GM20431 (cell line): Measurements from ENCODE around the gene FAM120C.

Experiments
- in situ Hi-C: fragments of 300-500 bp; cut with MseI, MboI; formaldehyde crosslinking; loops from one replicate; pipeline ENCODE4 v1.15.0; 2020; ENCODE audit warnings: low sequenced_read_pairs; ENCODE audit not compliant: unreplicated experiment

FAM120C gene

DNA sequence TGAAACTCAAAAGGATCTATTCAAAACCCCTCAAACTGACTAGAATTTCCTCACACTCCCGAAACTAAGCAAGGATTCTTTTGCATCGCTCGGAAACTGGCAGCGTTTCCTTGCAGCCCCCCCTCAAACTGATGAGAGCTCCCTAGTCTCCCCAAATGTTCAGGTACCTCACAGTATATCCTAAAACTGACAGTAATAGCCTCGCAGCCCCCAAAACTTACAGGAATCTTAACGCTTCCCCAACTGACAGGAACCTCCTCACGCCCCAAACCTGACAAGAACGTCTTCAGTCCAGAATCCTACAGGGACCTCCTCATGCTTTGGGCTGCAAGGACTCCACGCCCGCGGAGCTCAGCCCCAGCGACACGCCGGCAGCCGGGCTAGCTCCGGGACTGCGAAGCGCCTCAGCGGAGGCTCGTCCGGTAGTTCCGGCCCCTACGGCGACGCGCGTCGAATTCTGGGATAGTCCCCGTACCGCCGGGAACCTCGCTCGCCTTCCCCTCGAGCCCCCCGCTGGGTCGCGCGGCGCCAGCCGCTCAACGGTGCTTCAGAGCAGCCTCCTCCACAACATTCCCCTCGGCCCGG is 139.4 kb downstream of the FAM120C start:
- in situ Hi-C loops: no loop called here

DNA sequence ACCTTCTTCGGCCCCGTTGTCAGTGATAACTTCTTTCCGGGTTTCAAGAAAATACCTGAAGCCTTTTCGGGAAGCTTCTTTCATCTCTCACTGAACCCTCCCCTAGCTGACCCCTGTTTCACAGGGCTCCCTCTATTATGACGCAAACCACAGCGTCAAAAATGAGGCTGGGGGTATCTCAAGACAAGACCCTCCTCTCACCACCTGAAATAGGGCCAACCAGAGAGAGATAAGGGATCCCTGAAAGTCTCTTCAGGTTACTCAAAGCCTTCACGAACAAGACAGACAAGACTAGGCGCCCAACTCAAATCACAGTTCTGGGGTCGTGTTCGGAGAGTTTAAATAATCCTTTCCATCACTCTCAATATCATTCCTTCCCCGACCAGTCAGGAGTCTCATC is 140.0 kb downstream of the FAM120C start:
- in situ Hi-C loops: no loop called here

DNA sequence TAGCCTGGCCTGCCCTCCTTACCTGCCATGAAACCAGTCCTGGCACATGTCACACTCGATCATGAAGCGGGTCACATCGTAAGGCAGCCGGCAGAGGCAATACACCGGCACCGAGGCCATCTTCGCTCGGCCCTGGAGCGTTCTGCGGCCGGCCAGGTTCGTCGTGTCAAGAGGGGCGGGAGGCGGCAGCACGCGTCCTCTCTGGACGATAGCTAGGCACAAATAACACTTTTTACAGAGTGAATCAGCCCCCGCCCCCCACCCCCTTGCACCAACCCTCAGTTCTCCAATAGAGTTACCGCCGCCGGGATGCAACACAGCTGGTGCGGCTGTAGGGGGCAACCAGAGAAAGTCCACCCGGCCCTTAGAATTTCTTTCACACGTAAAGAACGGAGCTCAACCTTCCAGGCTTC is 140.4 kb downstream of the FAM120C start:
- in situ Hi-C loops: no loop called here

DNA sequence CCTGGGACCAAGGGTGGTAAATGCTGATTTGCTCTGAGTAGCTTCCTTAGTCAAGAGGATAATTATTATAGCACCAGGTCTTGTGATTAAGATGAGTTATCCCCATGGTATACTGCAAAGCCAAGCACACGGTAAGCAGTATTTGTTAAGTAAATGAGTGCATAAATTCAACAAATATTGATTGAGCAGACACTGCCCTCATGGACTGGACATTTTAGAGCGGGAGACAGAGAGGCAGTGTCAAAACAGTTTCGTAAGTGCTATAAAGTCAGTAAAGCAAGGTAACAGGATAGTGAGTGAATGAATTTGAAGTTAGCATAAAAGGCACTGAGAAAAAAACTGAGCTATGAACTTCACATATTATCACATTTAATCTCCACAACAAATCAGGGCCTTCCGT is 152.7 kb downstream of the FAM120C start:
- in situ Hi-C loops: no loop called here

DNA sequence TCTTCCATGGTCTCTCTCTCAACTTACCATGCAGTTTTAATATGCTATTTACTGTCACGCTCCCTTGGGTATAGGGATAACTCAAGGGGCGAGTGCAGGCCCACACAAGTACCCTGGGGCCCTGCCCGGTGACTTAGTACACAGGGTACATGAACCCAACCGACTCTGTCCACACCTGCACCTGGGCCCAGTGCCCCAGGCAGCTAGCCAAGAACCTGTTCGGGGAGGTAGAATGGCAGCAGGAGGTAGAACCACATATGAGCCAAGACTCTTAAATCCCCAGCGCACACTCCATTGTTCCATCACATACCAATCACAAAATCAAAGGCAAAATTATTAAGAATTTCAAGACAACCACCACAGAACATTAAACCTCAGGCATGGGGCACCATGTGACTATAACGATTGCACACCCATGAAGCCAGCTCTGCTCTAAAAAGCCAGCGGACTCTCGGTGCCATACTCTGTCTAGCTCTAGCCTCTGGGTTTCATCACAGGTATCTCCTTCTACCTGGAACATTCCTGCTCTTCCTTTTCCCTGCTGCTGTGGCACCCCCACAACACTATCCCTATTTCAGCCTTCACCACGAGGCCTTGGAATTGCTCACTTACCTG is 153.4 kb downstream of the FAM120C start:
- in situ Hi-C loops: no loop called here

DNA sequence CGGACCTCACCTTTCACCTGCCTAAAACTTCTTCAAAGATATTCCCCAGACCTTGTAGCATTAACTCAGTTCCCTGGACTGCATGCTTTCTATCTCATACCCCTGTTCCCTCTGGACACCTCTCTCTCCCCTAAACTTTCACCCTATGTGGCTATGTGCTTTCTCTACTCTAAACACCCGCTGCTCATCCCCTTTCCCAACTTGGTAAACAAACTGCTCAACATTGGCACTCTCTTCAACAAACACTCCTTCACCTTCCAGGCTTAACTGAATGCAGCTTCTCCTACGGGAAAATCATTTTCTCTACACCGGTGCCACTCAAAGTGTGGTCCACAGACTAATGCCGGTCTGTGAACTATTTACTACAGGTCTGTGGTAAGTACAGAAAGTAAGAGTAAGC is 158.7 kb downstream of the FAM120C start:
- in situ Hi-C loops: no loop called here
